Chondrocyte (in vitro differentiated cells): ENCODE results near the gene GPR143. TPM values are rescaled to one million over a fixed set of nuclear protein-coding genes. Genes with fewer than 3 reads are reported as not detected.

Experiments
- DNase-seq: peaks from one replicate; pipeline ENCODE4 v3.0.0; 2021; ENCODE audit warnings: mixed read lengths, low spot score
- H3K27ac Mint-ChIP-seq: one replicate; pipeline ENCODE4 v1.8.0; 2021; ENCODE audit warnings: mild to moderate bottlenecking, moderate library complexity, mixed read lengths; ENCODE audit not compliant: unreplicated experiment
- H3K27me3 Mint-ChIP-seq: 2 replicates; pipeline ENCODE4 v1.8.0; 2021; ENCODE audit warnings: low read depth, mixed read lengths
- H3K36me3 Mint-ChIP-seq: 2 replicates; pipeline ENCODE4 v1.8.0; 2021; ENCODE audit warnings: low read depth, mixed read lengths
- H3K4me1 Mint-ChIP-seq: 2 replicates; pipeline ENCODE4 v1.8.0; 2021; ENCODE audit warnings: low read depth, mild to moderate bottlenecking, mixed read lengths
- H3K4me3 Mint-ChIP-seq: one replicate; pipeline ENCODE4 v1.8.0; 2021; ENCODE audit warnings: mild to moderate bottlenecking, moderate library complexity, mixed read lengths; ENCODE audit not compliant: unreplicated experiment
- H3K9me3 Mint-ChIP-seq: 2 replicates; pipeline ENCODE4 v1.8.0; 2021; ENCODE audit warnings: low read depth, mixed read lengths
- CTCF ChIP-seq: fragments of 200-600 bp; sonication (generic); IDR thresholded peaks from 2 replicates; pipeline ENCODE4 v1.5.0; 2021; ENCODE audit warnings: antibody characterized with exemption, mild to moderate bottlenecking, moderate library complexity
- total RNA-seq: library from RNA; stranded (reverse); gene quantifications from 3 replicates; pipeline ENCODE4 v1.2.1, GENCODE V29; 2021

The GPR143 gene
- total RNA-seq, 1 donor from 2014 or later, result not detected

- no peak overlapping the region for H3K27ac Mint-ChIP-seq
- peaks cover 14% of the 10 kb centered on the region for H3K9me3 Mint-ChIP-seq
- peaks cover 14% of the 10 kb centered on the region for H3K36me3 Mint-ChIP-seq
- H3K27me3 Mint-ChIP-seq, result no peaks in the 10 kb centered on the region
- no peak for DNase-seq
- peaks cover 5% of the 10 kb centered on the region for H3K4me1 Mint-ChIP-seq
- TF ChIP-seq CTCF, result no peak
- H3K4me3 Mint-ChIP-seq, result no peak overlapping the region
Measured at GRCh38 chrX:9707306-9708033, 58.2 kb downstream of the GPR143 start.

- Mint-ChIP-seq H3K27ac (no peak overlapping the region), H3K36me3 (peaks cover 12% of the 10 kb centered on the region), H3K27me3 (no peaks in the 10 kb centered on the region), H3K4me3 (no peak overlapping the region), H3K9me3 (peaks cover 14% of the 10 kb centered on the region), H3K4me1 (peaks cover 5% of the 10 kb centered on the region)
- no peak for DNase-seq
- no peak for TF ChIP-seq CTCF
Measured at GRCh38 chrX:9706421-9706820, 59.2 kb downstream of the GPR143 start.

GRCh38 chrX:9704876-9705465 is 60.7 kb downstream of the GPR143 start:
- H3K4me1 Mint-ChIP-seq, result peaks cover 5% of the 10 kb centered on the region
- H3K9me3 Mint-ChIP-seq, result peaks cover 20% of the 10 kb centered on the region
- H3K27ac Mint-ChIP-seq, result no peak overlapping the region
- H3K4me3 Mint-ChIP-seq, result no peak overlapping the region
- no peaks in the 10 kb centered on the region for H3K27me3 Mint-ChIP-seq
- peaks cover 20% of the 10 kb centered on the region for H3K36me3 Mint-ChIP-seq
- DNase-seq, result peak; percentile 68
- TF ChIP-seq CTCF, result no peak

GRCh38 chrX:9703406-9703805 is 62.2 kb downstream of the GPR143 start:
- Mint-ChIP-seq H3K4me3 (no peak overlapping the region), H3K36me3 (peaks cover 20% of the 10 kb centered on the region), H3K27ac (no peak overlapping the region), H3K9me3 (peaks cover 24% of the 10 kb centered on the region), H3K27me3 (no peaks in the 10 kb centered on the region), H3K4me1 (no peaks in the 10 kb centered on the region)
- TF ChIP-seq CTCF, result no peak
- no peak for DNase-seq

- Mint-ChIP-seq H3K4me1 (no peaks in the 10 kb centered on the region), H3K4me3 (no peak overlapping the region), H3K27me3 (no peaks in the 10 kb centered on the region), H3K36me3 (peaks cover 20% of the 10 kb centered on the region), H3K27ac (no peak overlapping the region), H3K9me3 (peaks cover 24% of the 10 kb centered on the region)
- DNase-seq, result peak; percentile 27
- no peak for TF ChIP-seq CTCF
Measured at GRCh38 chrX:9701790-9702189, 63.9 kb downstream of the GPR143 start.
